Activated CD8-positive, alpha-beta T cell treated with anti-CD3 and anti-CD28 coated beads for 36 hours (primary cell): ENCODE data around the gene P3H4. TPM values are rescaled to one million over a fixed set of nuclear protein-coding genes. Genes with fewer than 3 reads are reported as not detected.

Source experiments
- ATAC-seq: fragments of 200-7000 bp; cut with Tn5 transposase; one replicate; pipeline ENCODE4 v1.10.0; 2021; ENCODE audit warnings: mild to moderate bottlenecking, moderate library complexity
- CTCF ChIA-PET: fragments of 350-600 bp; sonication (Branson Sonifier 250); formaldehyde crosslinking; loops from one replicate; lab custom pipeline; 2021; ENCODE audit warnings: antibody characterized with exemption; lab: Charles Lee
- POLR2A ChIA-PET: fragments of 350-600 bp; sonication (Branson Sonifier 250); formaldehyde crosslinking; loops from one replicate; lab custom pipeline; 2021; ENCODE audit warnings: antibody characterized with exemption; lab: Charles Lee
- DNase-seq: peaks from one replicate; pipeline ENCODE4 v3.0.0-alpha.2; 2020
- H3K27ac Mint-ChIP-seq: one replicate; pipeline ENCODE4 v1.8.0; 2021; ENCODE audit warnings: mild to moderate bottlenecking, mixed read lengths
- H3K27me3 Mint-ChIP-seq: one replicate; pipeline ENCODE4 v1.8.0; 2021; ENCODE audit warnings: mixed read lengths
- H3K36me3 Mint-ChIP-seq: one replicate; pipeline ENCODE4 v1.8.0; 2021; ENCODE audit warnings: low read depth, mixed read lengths
- H3K4me1 Mint-ChIP-seq: one replicate; pipeline ENCODE4 v1.8.0; 2021; ENCODE audit warnings: low read depth, mixed read lengths
- H3K4me3 Mint-ChIP-seq: one replicate; pipeline ENCODE4 v1.8.0; 2021; ENCODE audit warnings: mild to moderate bottlenecking, moderate library complexity, mixed read lengths
- H3K9me3 Mint-ChIP-seq: one replicate; pipeline ENCODE4 v1.8.0; 2021; ENCODE audit warnings: mixed read lengths
- CTCF ChIP-seq: fragments of 200-600 bp; IDR thresholded peaks from one replicate; pipeline ENCODE4 v1.8.0; 2022; ENCODE audit warnings: antibody characterized with exemption, mild to moderate bottlenecking
- intact Hi-C: fragments of 100-400 bp; cut with micrococcal nuclease; formaldehyde crosslinking; loops from one replicate; pipeline ENCODE4 v1.10.0; 2022
- total RNA-seq, 2 experiments: library from RNA; stranded (reverse); gene quantifications; one replicate each; pipeline ENCODE4 v1.2.3, GENCODE V29; 2021

The P3H4 gene
- total RNA-seq, 2 experiments from 2014 or later, result 2.6 to 3.2 TPM

GRCh38 chr17:41810659-41811548 lies 845 bp downstream of the P3H4 start:
- no peak for DNase-seq
- Mint-ChIP-seq H3K27me3 (peaks cover 7% of the 10 kb centered on the region), H3K9me3 (no peaks in the 10 kb centered on the region), H3K4me3 (peak overlapping the region; percentile 79), H3K4me1 (peaks cover 21% of the 10 kb centered on the region), H3K36me3 (peaks cover 3% of the 10 kb centered on the region), H3K27ac (no peak overlapping the region)
- ChIA-PET POLR2A (interaction anchor here (0.6 to 1.7 kb wide), 9 partner anchors 11 to 165 kb away, joined by 3 to 5 read pairs (median 4); no protein-coding TSS in a partner anchor), CTCF (interaction anchor here (0.7 to 3.9 kb wide), 16 partner anchors 9 to 163 kb away, joined by 3 to 35 read pairs (median 6); partner anchors contain the start of genes HAP1 and JUP)
- intact Hi-C loops, result no loop called here
- TF ChIP-seq CTCF, result no peak
- ATAC-seq, result peak; percentile 29

- TF ChIP-seq CTCF, result no peak
- no peak overlapping the region for H3K27ac Mint-ChIP-seq
- DNase-seq (no peak), ATAC-seq (no peak)
- intact Hi-C loops, result no loop called here
- ChIA-PET CTCF (interaction anchor here (1.2 to 10.0 kb wide), 2 partner anchors 19 to 69 kb away, joined by 3 to 97 read pairs; partner anchors contain the start of gene JUP), POLR2A (no interaction called here)
- no peaks in the 10 kb centered on the region for H3K9me3 Mint-ChIP-seq
- peaks cover 2% of the 10 kb centered on the region for H3K27me3 Mint-ChIP-seq
- H3K4me1 Mint-ChIP-seq, result peaks cover 13% of the 10 kb centered on the region
- H3K4me3 Mint-ChIP-seq, result no peak overlapping the region
- peaks cover 3% of the 10 kb centered on the region for H3K36me3 Mint-ChIP-seq
These were observed 4.9 kb downstream of the P3H4 start for GRCh38 chr17:41806685-41807445.

GRCh38 chr17:41803049-41804020 lies 8.4 kb downstream of the P3H4 start:
- H3K27me3 Mint-ChIP-seq, result no peaks in the 10 kb centered on the region
- ChIA-PET POLR2A (interaction anchor here (0.7 kb wide), 1 partner anchor 15 kb away, joined by 3 read pairs; no protein-coding TSS in a partner anchor), CTCF (interaction anchor here (1.2 to 10.0 kb wide), 5 partner anchors 8 to 67 kb away, joined by 3 to 97 read pairs (median 35); partner anchors contain the start of genes HAP1, JUP and P3H4)
- DNase-seq, result no peak
- no peak for ATAC-seq
- peaks cover 3% of the 10 kb centered on the region for H3K4me1 Mint-ChIP-seq
- H3K27ac Mint-ChIP-seq, result no peak overlapping the region
- intact Hi-C loops, result no loop called here
- H3K4me3 Mint-ChIP-seq, result no peak overlapping the region
- TF ChIP-seq CTCF, result no peak
- H3K9me3 Mint-ChIP-seq, result no peaks in the 10 kb centered on the region
- no peaks in the 10 kb centered on the region for H3K36me3 Mint-ChIP-seq

GRCh38 chr17:41801374-41802271 lies 10.1 kb downstream of the P3H4 start:
- TF ChIP-seq CTCF, result peak; percentile 95
- POLR2A ChIA-PET, result interaction anchor here (0.9 to 1.2 kb wide), 5 partner anchors 41 to 112 kb away, joined by 3 to 4 read pairs (median 3); no protein-coding TSS in a partner anchor
- CTCF ChIA-PET, result interaction anchor here (0.6 to 10.0 kb wide), 34 partner anchors 9 to 117 kb away, joined by 3 to 97 read pairs (median 4); partner anchors contain the start of genes ACLY, EIF1, HAP1 and JUP
- intact Hi-C loops, result loop anchor here (2.0 kb wide), 1 partner anchor 63 kb away; no protein-coding TSS in a partner anchor
- no peaks in the 10 kb centered on the region for H3K27me3 Mint-ChIP-seq
- peak; percentile 86 for DNase-seq
- H3K36me3 Mint-ChIP-seq, result no peaks in the 10 kb centered on the region
- peaks cover 3% of the 10 kb centered on the region for H3K4me1 Mint-ChIP-seq
- no peaks in the 10 kb centered on the region for H3K9me3 Mint-ChIP-seq
- ATAC-seq, result peak; percentile 96
- no peak overlapping the region for H3K27ac Mint-ChIP-seq
- H3K4me3 Mint-ChIP-seq, result no peak overlapping the region
